HG02571 (cell line): Measurements from ENCODE around the gene CRTAP.
"Not testable (repeated sequence)": the region's sequence is repeated elsewhere in the genome, so short reads cannot be mapped to it uniquely, and the experiment has no call there.

Experiments used
- ATAC-seq: cut with Tn5 transposase; IDR thresholded peaks from one replicate; pipeline ENCODE4 v1.9.1; 2021; ENCODE audit warnings: mild to moderate bottlenecking, moderate library complexity; ENCODE audit not compliant: unreplicated experiment

Gene CRTAP

GRCh38 chr3:33173103-33173502 is 59.3 kb downstream of the CRTAP start:
- ATAC-seq: no peak

DNA sequence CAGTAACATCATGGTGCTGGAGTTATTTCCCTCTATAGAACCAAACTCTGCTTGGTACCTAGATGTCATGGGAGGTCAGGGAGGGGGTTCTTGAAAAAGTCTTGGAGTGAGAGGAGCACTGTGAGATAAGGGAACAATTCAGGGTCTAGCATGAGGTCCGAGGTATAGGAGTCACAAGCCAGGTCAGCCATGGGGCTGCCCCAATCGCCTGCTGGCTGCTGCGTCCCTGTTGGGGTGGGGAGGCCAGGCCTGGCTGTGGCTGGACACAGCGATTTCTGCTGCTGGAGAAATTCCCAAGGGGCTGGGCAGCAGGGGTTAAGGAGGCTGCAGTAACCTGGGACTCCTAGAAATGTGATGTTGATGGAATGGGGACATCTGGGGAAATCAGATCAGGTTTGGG is 59.9 kb downstream of the CRTAP start:
- no peak for ATAC-seq

- no peak for ATAC-seq
Observed at GRCh38 chr3:33174095-33174494, 60.3 kb downstream of the CRTAP start.

GRCh38 chr3:33174711-33175414 is 61.0 kb downstream of the CRTAP start:
- ATAC-seq: no peak

DNA sequence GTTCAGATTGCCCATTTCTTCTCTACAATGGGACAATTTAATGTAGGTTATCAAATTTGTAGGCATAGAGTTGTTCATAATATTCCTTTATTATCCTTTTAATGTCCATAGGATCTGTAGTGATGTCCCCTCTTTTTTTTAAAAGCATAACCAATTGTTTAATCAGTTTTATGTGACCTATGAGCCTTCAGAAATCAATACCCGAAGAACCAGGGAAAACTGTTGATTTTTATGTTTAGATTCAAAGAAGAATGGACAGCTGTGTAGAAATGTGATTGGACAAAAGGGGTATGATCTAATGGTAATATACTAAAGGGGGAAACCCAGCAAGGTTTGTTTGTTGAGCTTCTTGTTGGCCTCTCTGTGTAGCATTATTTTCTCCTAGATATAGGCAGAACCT is 65.3 kb downstream of the CRTAP start:
- no peak for ATAC-seq

DNA sequence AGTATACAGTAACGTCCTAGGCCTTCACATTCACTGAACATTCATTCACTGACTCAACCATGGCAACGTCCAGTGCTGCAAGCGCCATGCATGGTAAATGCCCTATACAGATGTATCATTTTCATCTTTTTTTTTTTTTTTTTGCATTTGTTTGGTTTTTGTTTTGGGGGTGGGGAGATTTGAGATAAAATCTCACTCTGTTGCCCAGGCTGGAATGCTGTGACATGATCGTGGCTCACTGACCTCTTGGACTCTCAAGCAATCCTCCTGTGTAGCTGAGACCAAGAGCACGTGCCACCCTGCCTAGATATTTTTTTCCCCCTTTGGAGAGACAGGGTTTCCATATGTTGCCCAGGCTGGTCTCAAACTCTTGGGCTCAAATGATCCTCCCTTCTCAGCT is 67.4 kb downstream of the CRTAP start:
- no peak for ATAC-seq

DNA sequence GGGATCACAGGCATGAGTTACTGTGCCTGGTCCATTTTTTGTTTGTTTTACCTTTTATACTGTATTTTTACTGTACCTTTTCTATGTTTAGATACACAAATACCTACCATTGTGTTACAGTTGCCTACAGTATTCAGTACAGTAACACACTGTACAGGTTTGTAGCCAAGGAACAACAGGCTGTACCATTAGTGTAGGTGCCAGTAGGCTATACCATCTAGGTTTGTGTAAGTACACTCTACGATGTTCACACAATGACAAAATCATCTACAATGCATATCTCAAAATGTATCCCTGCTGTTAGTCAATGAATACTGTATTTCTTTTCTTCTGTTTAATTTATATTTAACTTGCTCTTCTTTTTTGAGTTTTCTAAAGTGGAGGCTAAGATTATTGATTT is 67.8 kb downstream of the CRTAP start:
- ATAC-seq: not testable (repeated sequence)

- ATAC-seq: no peak
Observed at GRCh38 chr3:33184863-33185262, 71.0 kb downstream of the CRTAP start.

- ATAC-seq: no peak
Observed at GRCh38 chr3:33186524-33187367, 72.9 kb downstream of the CRTAP start.

GRCh38 chr3:33187368-33187634 is 73.5 kb downstream of the CRTAP start:
- no peak for ATAC-seq

DNA sequence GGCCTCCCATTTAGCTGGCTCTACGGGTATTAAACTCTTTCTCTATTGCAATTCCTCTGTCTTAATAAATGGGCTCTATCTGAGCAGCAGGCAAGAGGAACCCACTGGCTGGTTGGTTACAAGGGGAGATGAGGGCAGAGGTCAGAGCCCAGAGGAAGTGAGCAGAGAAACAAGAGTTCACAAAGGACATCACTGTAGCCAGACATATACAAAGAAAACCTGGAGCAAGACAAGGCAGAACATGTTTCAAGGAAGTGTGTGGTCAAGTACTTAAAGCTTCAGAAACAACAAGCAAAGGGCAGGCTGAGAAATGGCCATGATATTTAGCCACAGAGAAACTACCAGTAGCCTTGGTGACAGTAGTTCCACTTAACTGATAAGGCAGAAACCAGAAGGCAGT is 80.5 kb downstream of the CRTAP start:
- ATAC-seq: no peak

DNA sequence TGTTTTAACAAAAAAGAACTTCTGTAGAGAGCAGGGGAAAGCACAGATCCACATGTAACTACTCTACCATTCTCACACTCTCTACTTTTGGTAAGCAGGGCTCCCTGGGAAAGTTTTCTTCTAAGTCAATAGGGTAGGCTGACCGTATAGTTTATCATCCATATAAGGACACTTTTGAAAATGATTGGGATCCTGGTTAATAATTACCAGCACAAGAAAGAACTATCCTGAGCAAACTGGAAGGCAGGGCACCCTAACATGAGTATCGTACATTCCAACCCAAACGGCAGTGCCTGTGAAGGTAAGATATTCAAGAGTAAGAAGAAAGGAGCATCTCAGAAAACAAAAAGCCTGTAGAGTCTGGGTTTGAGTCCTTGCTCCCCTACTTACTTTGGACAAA is 82.7 kb downstream of the CRTAP start:
- ATAC-seq: no peak
